GM19035 (cell line): ENCODE data around the gene ZNF354C.

Experiments used
- ATAC-seq: cut with Tn5 transposase; IDR thresholded peaks from one replicate; pipeline ENCODE4 v1.9.1; 2021; ENCODE audit not compliant: unreplicated experiment

Gene ZNF354C

DNA sequence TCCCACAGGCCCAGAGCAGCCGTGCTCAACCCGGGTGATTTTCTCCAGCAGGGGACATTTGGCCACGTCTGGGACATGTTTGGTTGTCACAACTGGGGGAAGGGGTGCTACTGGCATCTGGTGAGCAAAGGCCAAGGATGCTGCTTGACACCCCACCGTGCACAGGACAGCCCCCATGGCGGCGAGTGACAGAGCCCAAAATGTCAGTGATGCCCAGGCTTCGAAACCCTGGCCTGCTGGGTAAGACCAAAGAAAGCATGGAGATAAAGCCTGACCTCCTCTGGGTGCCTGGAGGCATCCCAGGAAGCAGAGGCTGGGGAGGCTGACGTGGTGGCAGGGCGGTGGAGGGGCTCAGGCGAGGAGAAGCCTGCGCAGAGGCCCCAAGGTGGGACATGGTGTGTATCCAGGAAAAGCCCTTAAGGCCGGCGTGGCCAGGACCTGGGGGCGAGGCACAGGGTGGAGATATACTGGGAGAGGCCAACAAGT, 66.4 kb downstream of the ZNF354C start:
- ATAC-seq, result no peak

DNA sequence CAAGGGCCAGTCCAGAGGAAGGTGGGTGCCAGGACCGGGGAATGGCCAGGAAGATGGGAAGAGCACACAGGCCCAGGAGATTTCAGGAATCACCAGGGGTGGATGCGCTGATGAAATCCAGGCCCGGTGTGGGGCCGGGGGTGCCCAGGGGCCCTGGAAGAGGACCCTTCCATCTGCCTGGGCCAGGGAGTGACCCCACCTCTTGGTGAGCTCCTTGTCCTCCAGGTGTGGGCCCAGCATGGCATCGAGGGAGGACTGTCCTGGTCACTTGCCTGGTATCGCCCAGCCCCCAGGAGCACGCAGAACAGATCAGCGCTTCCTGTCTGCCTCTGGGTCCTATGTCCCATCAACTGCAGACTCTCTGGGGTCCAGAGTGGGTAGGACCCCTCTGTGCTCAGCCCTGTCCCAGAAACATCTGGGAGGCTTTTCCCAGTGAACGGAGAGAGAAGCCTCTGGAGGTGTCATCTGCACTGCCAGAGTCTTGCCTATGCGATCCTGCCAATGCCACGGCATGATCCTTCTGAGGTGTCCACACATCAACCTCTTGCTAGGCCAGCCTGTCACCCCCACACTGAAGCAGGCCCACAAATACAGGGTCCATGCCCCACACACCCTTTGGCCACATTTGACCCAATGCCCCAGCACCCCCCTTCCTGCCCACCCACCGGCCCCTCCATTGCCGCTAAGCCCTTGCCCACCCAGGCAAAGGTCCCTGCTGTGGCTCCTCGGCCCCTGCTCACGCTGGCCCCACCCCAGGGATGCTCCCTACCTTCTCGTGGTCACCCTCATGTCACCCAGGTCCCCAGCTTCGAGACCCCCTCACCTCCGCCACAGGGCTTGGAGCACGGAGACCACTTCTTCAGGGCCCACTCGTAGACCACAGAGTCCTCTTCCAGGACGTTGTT, 67.2 kb downstream of the ZNF354C start:
- no peak for ATAC-seq

DNA sequence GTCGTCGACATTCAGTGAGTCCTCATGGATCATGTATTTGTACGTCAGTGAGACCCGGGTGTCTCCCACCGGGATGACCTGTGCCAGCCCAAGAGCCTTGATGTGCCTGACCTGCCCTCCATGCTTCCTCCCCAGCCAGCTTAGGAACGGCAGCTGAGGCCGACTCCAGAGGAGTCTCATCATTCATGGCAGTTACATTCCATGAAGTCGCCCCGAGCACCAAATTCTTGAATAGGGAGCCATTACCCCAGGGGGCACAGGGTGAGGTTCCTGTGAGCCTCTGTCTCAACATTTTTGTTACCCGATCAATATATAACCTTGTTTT, 67.8 kb downstream of the ZNF354C start:
- ATAC-seq, result no peak

DNA sequence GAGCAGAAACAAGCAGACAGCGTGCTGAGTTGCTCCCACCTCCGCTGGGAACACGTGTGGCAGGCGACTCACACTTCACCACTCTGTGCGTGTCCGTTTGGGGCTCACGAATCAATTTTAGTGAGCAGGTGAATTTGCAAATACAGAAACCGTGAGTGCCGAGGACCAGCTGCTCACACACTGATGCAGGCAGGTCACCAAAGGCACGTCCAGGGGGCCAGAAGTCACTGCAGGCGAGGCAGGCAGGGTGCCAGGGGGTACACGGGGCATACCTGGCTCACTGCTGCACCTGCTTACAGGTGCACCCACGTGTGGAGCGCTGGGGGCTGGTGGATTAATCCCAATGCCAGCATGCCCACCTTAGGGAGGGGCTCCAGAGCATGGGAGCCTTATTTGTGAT, 68.8 kb downstream of the ZNF354C start:
- no peak for ATAC-seq

DNA sequence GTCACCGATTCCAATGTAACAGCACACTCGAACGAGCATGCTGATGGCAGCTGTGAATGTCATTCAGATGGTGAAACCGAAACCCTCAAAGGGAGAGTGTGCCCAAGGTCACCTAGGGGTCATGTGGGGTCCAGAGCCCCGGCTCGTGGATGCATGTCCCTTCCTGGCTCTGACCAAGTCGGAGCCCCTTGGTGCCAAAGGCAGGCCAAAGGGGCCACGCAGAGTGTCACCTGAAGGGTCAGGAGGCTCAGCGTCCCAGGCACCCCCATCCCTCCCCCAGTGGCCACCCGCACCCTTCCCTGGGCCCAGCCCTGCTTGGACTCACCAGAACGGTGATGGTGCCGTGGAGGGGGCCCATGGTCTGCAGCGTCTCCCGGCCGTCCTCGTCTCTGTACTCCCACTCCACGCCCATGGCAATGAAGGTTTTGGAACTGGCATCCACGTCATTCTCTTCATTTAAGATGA, 69.5 kb downstream of the ZNF354C start:
- ATAC-seq, result no peak

DNA sequence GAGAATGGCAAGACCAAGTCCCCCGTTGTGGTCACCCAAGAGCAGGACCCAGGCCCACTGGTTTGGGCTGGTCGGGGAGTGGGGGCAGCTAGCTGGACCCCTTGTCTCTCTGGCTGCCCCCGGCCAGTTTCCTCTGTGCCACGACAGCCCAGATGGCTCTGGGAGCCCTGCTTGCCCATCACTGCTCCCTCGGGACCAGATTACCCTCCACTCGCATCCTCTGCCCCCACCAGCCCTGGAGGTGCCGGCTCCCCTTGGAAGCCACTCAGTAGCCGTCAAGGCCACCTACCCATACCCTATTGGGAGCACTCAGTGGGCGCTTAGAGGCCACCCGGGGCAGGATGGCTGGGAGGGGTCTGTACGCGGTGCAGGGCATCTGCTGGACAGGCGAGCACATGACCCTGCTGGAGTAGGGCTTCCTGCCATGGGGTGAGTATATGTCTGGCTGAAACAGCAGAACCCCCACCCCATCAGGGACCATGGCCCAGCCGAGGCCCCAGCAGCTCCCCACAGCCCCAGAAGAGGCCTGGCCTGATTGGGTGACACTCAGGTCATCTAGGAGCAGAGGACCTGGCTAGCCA, 70.0 kb downstream of the ZNF354C start:
- ATAC-seq, result no peak

DNA sequence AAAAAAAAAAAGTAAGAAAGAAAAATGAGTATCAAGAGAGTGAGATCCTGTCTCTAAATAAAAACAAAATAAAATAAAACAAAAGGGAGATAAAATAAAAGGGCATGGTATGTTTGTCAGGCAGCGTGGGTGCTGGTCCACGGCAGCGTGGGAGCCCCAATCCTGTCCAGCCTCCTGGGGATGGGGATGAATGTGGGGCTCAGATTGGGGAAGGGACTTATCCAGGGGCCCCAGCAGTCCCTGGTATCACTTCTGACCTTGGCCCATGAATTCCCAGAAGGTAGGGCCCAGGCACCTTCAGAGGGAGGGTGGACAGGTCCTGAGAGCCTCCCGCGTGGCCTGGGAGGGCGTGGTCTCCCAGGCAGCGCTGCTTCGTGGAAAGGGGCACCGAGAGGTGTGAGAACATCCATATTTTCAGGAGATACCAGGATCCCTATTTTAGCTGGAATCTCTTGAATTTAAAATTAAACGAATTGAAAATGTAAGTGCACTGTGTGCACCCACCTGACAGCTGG, 71.2 kb downstream of the ZNF354C start:
- no peak for ATAC-seq

DNA sequence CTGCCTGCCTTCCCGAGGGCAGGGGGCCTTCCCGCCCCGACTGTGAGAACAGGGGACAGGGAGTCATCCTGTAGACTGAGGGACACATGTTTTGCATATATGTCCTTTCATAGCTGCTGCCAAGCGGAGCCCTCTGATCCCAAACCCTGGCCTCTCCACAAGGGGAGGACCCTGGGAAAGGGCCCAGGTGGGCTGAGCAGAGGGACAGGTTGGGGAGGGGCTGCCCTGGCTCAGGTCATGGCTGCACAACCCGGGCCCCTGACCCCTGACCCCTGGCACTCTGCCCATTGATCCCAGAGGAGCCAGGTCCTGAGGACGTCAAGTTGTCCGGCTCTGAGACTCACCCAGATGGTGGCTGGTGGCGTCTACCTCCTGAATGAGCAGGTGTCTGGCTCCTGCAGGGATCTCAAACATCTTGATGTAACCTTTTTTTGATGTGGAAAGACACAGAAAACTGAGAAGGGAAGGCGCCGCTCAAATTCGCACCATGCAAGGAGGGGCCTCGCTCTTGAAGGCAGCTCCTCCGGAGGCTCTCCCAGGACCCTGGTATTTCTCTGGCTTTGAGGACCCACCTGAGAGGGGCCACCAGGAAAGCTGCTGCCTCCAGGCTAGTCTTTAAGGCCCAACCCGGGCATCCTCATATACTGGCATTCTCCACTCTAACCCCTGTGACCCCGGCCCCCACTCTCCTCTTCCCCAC, 71.9 kb downstream of the ZNF354C start:
- no peak for ATAC-seq

DNA sequence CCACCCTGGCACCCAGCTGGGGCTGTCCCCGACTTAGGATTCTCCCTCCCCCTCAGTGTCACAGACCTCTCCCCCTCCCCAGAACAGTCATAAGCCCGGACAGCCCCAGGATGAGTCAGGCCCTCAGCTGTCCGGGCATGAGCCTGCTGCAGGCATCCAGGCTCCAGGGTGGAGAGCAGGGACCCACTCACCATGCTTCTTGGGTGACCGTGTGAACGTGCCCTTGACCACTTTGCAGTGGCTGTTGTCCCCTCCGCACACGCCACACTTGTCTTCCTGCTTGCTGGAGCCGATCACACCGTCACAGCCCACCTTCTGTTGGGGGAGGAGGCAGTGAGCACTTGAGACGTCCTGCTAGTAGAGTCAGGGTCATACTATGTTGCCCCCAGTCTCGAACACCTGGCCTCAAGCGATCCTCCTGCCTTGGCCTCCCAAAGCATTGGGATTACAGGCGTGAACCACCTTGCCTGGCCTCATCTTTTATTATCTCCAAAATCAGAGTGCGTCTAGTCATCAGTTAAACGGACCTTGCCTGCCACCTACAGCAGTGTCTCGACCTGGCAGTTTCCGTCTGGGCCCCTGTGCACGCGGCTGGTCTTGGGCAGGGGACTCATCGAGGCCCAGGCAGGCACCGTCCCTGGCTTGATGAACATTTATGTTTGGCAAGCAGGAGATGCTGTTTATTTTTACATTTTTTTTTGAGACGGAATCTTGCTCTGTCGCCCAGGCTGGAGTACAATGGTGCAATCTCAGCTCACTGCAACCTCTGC, 72.6 kb downstream of the ZNF354C start:
- ATAC-seq, result no peak
